Astrocyte (in vitro differentiated cells and primary cell): ENCODE data around the gene SULF2.

Experiments
- EZH2 ChIP-seq: IDR thresholded peaks from 2 replicates; pipeline ENCODE4 v1.6.1; 2012; ENCODE audit warnings: mild to moderate bottlenecking, low read length, inconsistent platforms; ENCODE audit not compliant: insufficient read depth
- TF ChIP-seq, protein P1 (sequence below): IDR thresholded peaks from 2 replicates; pipeline ENCODE4 v1.5.1; 2011; ENCODE audit warnings: low read depth, mild to moderate bottlenecking, inconsistent platforms, low read length, moderate library complexity; ENCODE audit not compliant: insufficient read depth

DNA sequence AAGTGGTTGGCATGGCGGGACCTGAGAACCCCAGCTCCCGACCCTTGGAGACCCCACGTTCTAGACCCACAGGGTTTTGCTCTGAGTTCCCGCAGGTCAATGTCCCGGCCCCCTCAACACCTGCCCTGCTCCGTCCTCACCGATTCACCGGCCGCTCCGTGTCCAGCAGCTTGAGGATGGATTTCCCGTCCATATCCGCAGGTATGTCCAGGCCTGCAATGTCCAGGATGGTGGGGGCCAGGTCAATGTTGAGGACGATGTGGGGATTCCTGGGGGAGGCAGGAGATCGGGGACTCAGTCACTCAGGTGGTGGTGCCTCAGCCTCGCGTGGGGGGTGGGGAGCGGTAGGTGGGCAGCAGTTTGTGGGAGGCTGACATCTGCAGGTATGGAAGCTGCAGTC, 106.7 kb downstream of the SULF2 start:
- TF ChIP-seq, protein P1, sequence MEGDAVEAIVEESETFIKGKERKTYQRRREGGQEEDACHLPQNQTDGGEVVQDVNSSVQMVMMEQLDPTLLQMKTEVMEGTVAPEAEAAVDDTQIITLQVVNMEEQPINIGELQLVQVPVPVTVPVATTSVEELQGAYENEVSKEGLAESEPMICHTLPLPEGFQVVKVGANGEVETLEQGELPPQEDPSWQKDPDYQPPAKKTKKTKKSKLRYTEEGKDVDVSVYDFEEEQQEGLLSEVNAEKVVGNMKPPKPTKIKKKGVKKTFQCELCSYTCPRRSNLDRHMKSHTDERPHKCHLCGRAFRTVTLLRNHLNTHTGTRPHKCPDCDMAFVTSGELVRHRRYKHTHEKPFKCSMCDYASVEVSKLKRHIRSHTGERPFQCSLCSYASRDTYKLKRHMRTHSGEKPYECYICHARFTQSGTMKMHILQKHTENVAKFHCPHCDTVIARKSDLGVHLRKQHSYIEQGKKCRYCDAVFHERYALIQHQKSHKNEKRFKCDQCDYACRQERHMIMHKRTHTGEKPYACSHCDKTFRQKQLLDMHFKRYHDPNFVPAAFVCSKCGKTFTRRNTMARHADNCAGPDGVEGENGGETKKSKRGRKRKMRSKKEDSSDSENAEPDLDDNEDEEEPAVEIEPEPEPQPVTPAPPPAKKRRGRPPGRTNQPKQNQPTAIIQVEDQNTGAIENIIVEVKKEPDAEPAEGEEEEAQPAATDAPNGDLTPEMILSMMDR: no peak
- no peak for TF ChIP-seq EZH2
